H9 (cell line): ENCODE data around the gene CCR4. TPM values are rescaled to one million over a fixed set of nuclear protein-coding genes. Genes with fewer than 3 reads are reported as not detected.

Experiments used
- DNase-seq: peaks from one replicate; pipeline ENCODE4 v3.0.0-alpha.2; 2017
- H2AFZ ChIP-seq: one replicate; pipeline ENCODE4 v1.6.1; 2013; ENCODE audit warnings: mild to moderate bottlenecking, low read length, control low read depth, moderate library complexity
- H2AK5ac ChIP-seq: 2 replicates; pipeline ENCODE4 v1.6.1; 2013; ENCODE audit warnings: low read length, control low read depth, mixed read lengths; ENCODE audit not compliant: insufficient read length
- H2BK120ac ChIP-seq: one replicate; pipeline ENCODE4 v1.6.1; 2013; ENCODE audit warnings: low read depth, mild to moderate bottlenecking, low read length, control low read depth, inconsistent platforms; ENCODE audit not compliant: poor library complexity, severe bottlenecking
- H2BK12ac ChIP-seq: 2 replicates; pipeline ENCODE4 v1.6.1; 2013; ENCODE audit warnings: low read length, control low read depth, mixed read lengths, low read depth; ENCODE audit not compliant: insufficient read length
- H2BK15ac ChIP-seq: 2 replicates; pipeline ENCODE4 v1.6.1; 2013; ENCODE audit warnings: low read depth, low read length, control low read depth
- H2BK20ac ChIP-seq: one replicate; pipeline ENCODE4 v1.6.1; 2013; ENCODE audit warnings: low read depth, mild to moderate bottlenecking, low read length, control low read depth, inconsistent platforms; ENCODE audit not compliant: poor library complexity, severe bottlenecking
- H2BK5ac ChIP-seq: 2 replicates; pipeline ENCODE4 v1.6.1; 2013; ENCODE audit warnings: low read length, control low read depth, mixed read lengths; ENCODE audit not compliant: insufficient read length
- H3K14ac ChIP-seq: 2 replicates; pipeline ENCODE4 v1.6.1; 2013; ENCODE audit warnings: low read length, control low read depth; ENCODE audit not compliant: insufficient read depth
- H3K18ac ChIP-seq: 2 replicates; pipeline ENCODE4 v1.6.1; 2013; ENCODE audit warnings: low read depth, mild to moderate bottlenecking, mixed read lengths, low read length, control low read depth; ENCODE audit not compliant: insufficient read length
- H3K23ac ChIP-seq: 2 replicates; pipeline ENCODE4 v1.6.1; 2013; ENCODE audit warnings: low read length, control low read depth, mixed read lengths, low read depth; ENCODE audit not compliant: insufficient read length
- H3K23me2 ChIP-seq: 2 replicates; pipeline ENCODE4 v1.6.1; 2013; ENCODE audit warnings: low read depth, mild to moderate bottlenecking, mixed read lengths, low read length, control low read depth; ENCODE audit not compliant: insufficient read length, poor library complexity, severe bottlenecking
- H3K27ac ChIP-seq: 2 replicates; pipeline ENCODE4 v1.5.1; 2013; ENCODE audit warnings: low read length, control low read depth, mixed read lengths, low read depth; ENCODE audit not compliant: insufficient read length
- H3K27me3 ChIP-seq: 2 replicates; pipeline ENCODE4 v1.6.1; 2013; ENCODE audit warnings: low read length, control low read depth, inconsistent platforms; ENCODE audit not compliant: insufficient read depth
- H3K4ac ChIP-seq: 2 replicates; pipeline ENCODE4 v1.6.1; 2013; ENCODE audit warnings: low read depth, mild to moderate bottlenecking, control low read depth, inconsistent platforms, low read length, moderate library complexity
- H3K4me1 ChIP-seq: 2 replicates; pipeline ENCODE4 v1.6.1; 2013; ENCODE audit warnings: low read length, control low read depth, inconsistent platforms; ENCODE audit not compliant: insufficient read depth
- H3K4me2 ChIP-seq: 2 replicates; pipeline ENCODE4 v1.6.1; 2013; ENCODE audit warnings: low read length, control low read depth, mixed read lengths; ENCODE audit not compliant: insufficient read length, insufficient read depth
- H3K56ac ChIP-seq: 2 replicates; pipeline ENCODE4 v1.6.1; 2013; ENCODE audit warnings: low read depth, mild to moderate bottlenecking, mixed read lengths, low read length, control low read depth; ENCODE audit not compliant: insufficient read length
- H3K79me1 ChIP-seq: 2 replicates; pipeline ENCODE4 v1.6.1; 2013; ENCODE audit warnings: low read depth, mild to moderate bottlenecking, moderate library complexity, low read length, control low read depth, inconsistent platforms; ENCODE audit not compliant: insufficient read depth, poor library complexity, severe bottlenecking
- H3K79me2 ChIP-seq: 2 replicates; pipeline ENCODE4 v1.6.1; 2013; ENCODE audit warnings: low read length, control low read depth, inconsistent platforms; ENCODE audit not compliant: insufficient read depth
- H3K9ac ChIP-seq: 2 replicates; pipeline ENCODE4 v1.6.1; 2013; ENCODE audit warnings: low read length, control low read depth, mixed read lengths; ENCODE audit not compliant: insufficient read length; ENCODE audit errors: extremely low read depth
- H3K9me3 ChIP-seq: one replicate; pipeline ENCODE4 v1.6.1; 2013; ENCODE audit warnings: low read depth, low read length, inconsistent platforms; ENCODE audit not compliant: control insufficient read depth
- H3T11ph ChIP-seq: one replicate; pipeline ENCODE4 v1.6.1; 2013; ENCODE audit warnings: mild to moderate bottlenecking, low read length, control low read depth, inconsistent platforms
- H4K20me1 ChIP-seq: one replicate; pipeline ENCODE4 v1.6.1; 2013; ENCODE audit not compliant: control insufficient read depth, insufficient read length, insufficient read depth
- H4K5ac ChIP-seq: 2 replicates; pipeline ENCODE4 v1.6.1; 2013; ENCODE audit warnings: low read depth, mild to moderate bottlenecking, mixed read lengths, low read length, control low read depth; ENCODE audit not compliant: insufficient read length
- H4K8ac ChIP-seq: replicated peaks from 2 replicates; pipeline ENCODE4 v1.6.1; 2013; ENCODE audit warnings: low read length, control low read depth, mixed read lengths, low read depth; ENCODE audit not compliant: insufficient read length
- H4K91ac ChIP-seq: 2 replicates; pipeline ENCODE4 v1.6.1; 2013; ENCODE audit warnings: low read depth, mild to moderate bottlenecking, moderate library complexity, mixed read lengths, low read length, control low read depth; ENCODE audit not compliant: insufficient read length
- H3K27ac Mint-ChIP-seq, 3 experiments: 2 replicates in 2 of 3; 3 replicates in 1 of 3; pipeline ENCODE4 v1.8.0; 2020 to 2021; ENCODE audit warnings: mixed read lengths in 3 of 3, mild to moderate bottlenecking in 1 of 3, moderate library complexity in 1 of 3
- H3K27me3 Mint-ChIP-seq: 2 replicates; pipeline ENCODE4 v1.8.0; 2021; ENCODE audit warnings: low read depth, mild to moderate bottlenecking, moderate library complexity, mixed read lengths
- H3K36me3 Mint-ChIP-seq, 3 experiments: 2 replicates in 2 of 3; 3 replicates in 1 of 3; pipeline ENCODE4 v1.8.0; 2020 to 2021; ENCODE audit warnings: low read depth in 3 of 3, mixed read lengths in 3 of 3; ENCODE audit not compliant: insufficient read depth in 1 of 3
- H3K4me1 Mint-ChIP-seq, 2 experiments: 2 replicates each; pipeline ENCODE4 v1.8.0; 2020; ENCODE audit warnings: mixed read lengths in 2 of 2
- H3K4me3 Mint-ChIP-seq, 2 experiments: 2 replicates in 1 of 2; 3 replicates in 1 of 2; pipeline ENCODE4 v1.8.0; 2020 to 2021; ENCODE audit warnings: mild to moderate bottlenecking in 2 of 2, mixed read lengths in 2 of 2, moderate library complexity in 1 of 2
- H3K9me3 Mint-ChIP-seq, 2 experiments: 2 replicates in 1 of 2; 3 replicates in 1 of 2; pipeline ENCODE4 v1.8.0; 2020; ENCODE audit warnings: mild to moderate bottlenecking in 2 of 2, mixed read lengths in 2 of 2, moderate library complexity in 1 of 2
- WGBS: extraction: QIAGEN DNeasy Blood & Tissue Kit; methylation state at CpG from one replicate; pipeline ENCODE4 v1.1.7; 2013; ENCODE audit warnings: missing lambda C conversion rate, low lambda C conversion rate, mixed read lengths; ENCODE audit not compliant: insufficient read length; ENCODE audit errors: extremely low coverage; 5-methylcytosine and 5-hydroxymethylcytosine counted together
- total RNA-seq: library from RNA; stranded (reverse); gene quantifications from 2 replicates; pipeline ENCODE4 v1.2.1, GENCODE V29; 2021
- TF ChIP-seq, protein P1 (sequence below): fragments of 200-600 bp; sonication (generic); conservative IDR thresholded peaks from 3 replicates; pipeline ENCODE4 v1.8.0; 2021; ENCODE audit warnings: antibody characterized with exemption, mild to moderate bottlenecking

The CCR4 gene
- total RNA-seq, 1 experiment from 2014 or later: 0.07 TPM

DNA sequence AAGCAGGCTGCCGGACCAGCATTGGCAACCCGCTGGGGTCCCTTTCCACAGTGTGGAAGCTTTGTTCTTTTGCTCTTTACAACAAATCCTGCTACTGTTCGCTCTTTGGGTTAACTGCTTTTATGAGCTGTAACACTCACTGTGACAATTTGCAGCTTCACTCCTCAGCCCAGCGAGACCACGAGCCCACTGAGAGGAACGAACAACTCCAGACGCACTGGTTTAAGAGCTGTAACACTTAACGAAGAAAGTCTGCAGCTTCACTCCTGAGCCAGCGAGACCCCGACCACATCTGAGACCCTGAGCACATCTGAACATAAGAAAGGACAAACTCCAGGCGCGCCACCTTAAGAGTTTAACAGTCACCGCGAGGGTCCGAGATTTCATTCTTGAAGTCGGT lies 10.7 kb upstream of the CCR4 start:
- no peaks in the 10 kb centered on the region for H3K9me3 ChIP-seq
- peak; percentile 19 for DNase-seq
- no peak overlapping the region for H3K27ac ChIP-seq
- H3K36me3 Mint-ChIP-seq: peaks cover 2 to 14% (median 8%) of the 10 kb centered on the region in 3 experiments; a peak in 6 of 7 replicates
- H3K9me3 Mint-ChIP-seq: peaks cover 8 to 14% of the 10 kb centered on the region in 2 experiments
- no peak overlapping the region for H2BK120ac ChIP-seq
- H3K4me1 Mint-ChIP-seq: no peaks in the 10 kb centered on the region; a peak in 2 of 4 replicates
- H3K79me2 ChIP-seq: no peaks in the 10 kb centered on the region
- no peaks in the 10 kb centered on the region for H3K27me3 Mint-ChIP-seq
- no peak overlapping the region for H3K56ac ChIP-seq
- no peak overlapping the region for H2BK12ac ChIP-seq
- H3K79me1 ChIP-seq: no peaks in the 10 kb centered on the region
- no peaks in the 10 kb centered on the region for H4K20me1 ChIP-seq
- no peak overlapping the region for H3K23ac ChIP-seq
- no peaks in the 10 kb centered on the region for H3K4me1 ChIP-seq
- peak overlapping the region in 1 of 2 experiments; percentile 14; a peak in 1 of 5 replicates for H3K4me3 Mint-ChIP-seq
- H3K4me2 ChIP-seq: no peak overlapping the region
- no peaks in the 10 kb centered on the region for H3K27me3 ChIP-seq
- H2AFZ ChIP-seq: no peak overlapping the region
- no peak overlapping the region for H3K9ac ChIP-seq
- no peak overlapping the region for H4K5ac ChIP-seq
- no peak overlapping the region for H2BK20ac ChIP-seq
- TF ChIP-seq, protein P1, sequence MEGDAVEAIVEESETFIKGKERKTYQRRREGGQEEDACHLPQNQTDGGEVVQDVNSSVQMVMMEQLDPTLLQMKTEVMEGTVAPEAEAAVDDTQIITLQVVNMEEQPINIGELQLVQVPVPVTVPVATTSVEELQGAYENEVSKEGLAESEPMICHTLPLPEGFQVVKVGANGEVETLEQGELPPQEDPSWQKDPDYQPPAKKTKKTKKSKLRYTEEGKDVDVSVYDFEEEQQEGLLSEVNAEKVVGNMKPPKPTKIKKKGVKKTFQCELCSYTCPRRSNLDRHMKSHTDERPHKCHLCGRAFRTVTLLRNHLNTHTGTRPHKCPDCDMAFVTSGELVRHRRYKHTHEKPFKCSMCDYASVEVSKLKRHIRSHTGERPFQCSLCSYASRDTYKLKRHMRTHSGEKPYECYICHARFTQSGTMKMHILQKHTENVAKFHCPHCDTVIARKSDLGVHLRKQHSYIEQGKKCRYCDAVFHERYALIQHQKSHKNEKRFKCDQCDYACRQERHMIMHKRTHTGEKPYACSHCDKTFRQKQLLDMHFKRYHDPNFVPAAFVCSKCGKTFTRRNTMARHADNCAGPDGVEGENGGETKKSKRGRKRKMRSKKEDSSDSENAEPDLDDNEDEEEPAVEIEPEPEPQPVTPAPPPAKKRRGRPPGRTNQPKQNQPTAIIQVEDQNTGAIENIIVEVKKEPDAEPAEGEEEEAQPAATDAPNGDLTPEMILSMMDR: no peak
- H2BK15ac ChIP-seq: no peak overlapping the region
- H4K8ac ChIP-seq: no peak overlapping the region
- WGBS: no CpG with 5 or more reads among the region's 16 CpGs
- no peak overlapping the region for H3K27ac Mint-ChIP-seq
- H3K4ac ChIP-seq: no peak overlapping the region
- H2AK5ac ChIP-seq: no peak overlapping the region
- H3K14ac ChIP-seq: no peak overlapping the region
- H3K18ac ChIP-seq: no peak overlapping the region
- H4K91ac ChIP-seq: no peak overlapping the region
- no peak overlapping the region for H2BK5ac ChIP-seq
- no peak overlapping the region for H3T11ph ChIP-seq
- H3K23me2 ChIP-seq: no peaks in the 10 kb centered on the region
